Esophagus (tissue), 2 donors: ENCODE measurements around the gene METTL22. TPM values are rescaled to one million over a fixed set of nuclear protein-coding genes. Genes with fewer than 3 reads are reported as not detected.

ENCODE experiments used
- H3K27ac ChIP-seq, 2 donors: one replicate each; pipeline ENCODE4 v1.5.1; 2013; ENCODE audit warnings: low read depth in 2 of 2, mild to moderate bottlenecking in 2 of 2, inconsistent platforms in 1 of 2, low read length in 1 of 2, moderate library complexity in 1 of 2
- H3K27me3 ChIP-seq, 2 donors: one replicate each; pipeline ENCODE4 v1.6.1; 2013; ENCODE audit warnings: low read length in 2 of 2, control low read depth in 1 of 2, mild to moderate bottlenecking in 1 of 2; ENCODE audit not compliant: insufficient read depth in 2 of 2, control insufficient read depth in 1 of 2
- H3K36me3 ChIP-seq, 2 donors: one replicate each; pipeline ENCODE4 v1.6.1; 2013; ENCODE audit warnings: low read length in 1 of 2; ENCODE audit not compliant: control insufficient read depth in 2 of 2, insufficient read depth in 2 of 2
- H3K4me1 ChIP-seq, 2 donors: one replicate each; pipeline ENCODE4 v1.6.1; 2013; ENCODE audit warnings: low read length in 1 of 2; ENCODE audit not compliant: control insufficient read depth in 2 of 2, insufficient read depth in 2 of 2
- H3K4me3 ChIP-seq, 2 donors: one replicate each; pipeline ENCODE4 v1.5.1; 2013; ENCODE audit warnings: low read length in 2 of 2, mild to moderate bottlenecking in 2 of 2, low read depth in 1 of 2, moderate library complexity in 1 of 2
- H3K9me3 ChIP-seq, 2 donors: one replicate each; pipeline ENCODE4 v1.6.1; 2013; ENCODE audit warnings: mild to moderate bottlenecking in 2 of 2, low read depth in 1 of 2, low read length in 1 of 2, moderate library complexity in 1 of 2; ENCODE audit not compliant: control insufficient read depth in 2 of 2, insufficient read depth in 1 of 2
- WGBS, 2 donors: extraction: QIAGEN DNeasy Blood & Tissue Kit; methylation state at CpG; one replicate each; pipeline ENCODE4 v1.1.7; 2013; 5-methylcytosine and 5-hydroxymethylcytosine counted together
- polyA plus RNA-seq, 2 donors: library from polyadenylated mRNA; stranded (reverse); fragments of 200-250 nt; gene quantifications; one replicate each; pipeline ENCODE4 v1.2.3, GENCODE V29; 2013
- donor health status: healthy with polysubstance abuse.
- donor health status: Bipolar disorder and iron deficiency.

METTL22 gene
- polyA plus RNA-seq, 2 donors = 12.3 to 16.6 TPM

DNA sequence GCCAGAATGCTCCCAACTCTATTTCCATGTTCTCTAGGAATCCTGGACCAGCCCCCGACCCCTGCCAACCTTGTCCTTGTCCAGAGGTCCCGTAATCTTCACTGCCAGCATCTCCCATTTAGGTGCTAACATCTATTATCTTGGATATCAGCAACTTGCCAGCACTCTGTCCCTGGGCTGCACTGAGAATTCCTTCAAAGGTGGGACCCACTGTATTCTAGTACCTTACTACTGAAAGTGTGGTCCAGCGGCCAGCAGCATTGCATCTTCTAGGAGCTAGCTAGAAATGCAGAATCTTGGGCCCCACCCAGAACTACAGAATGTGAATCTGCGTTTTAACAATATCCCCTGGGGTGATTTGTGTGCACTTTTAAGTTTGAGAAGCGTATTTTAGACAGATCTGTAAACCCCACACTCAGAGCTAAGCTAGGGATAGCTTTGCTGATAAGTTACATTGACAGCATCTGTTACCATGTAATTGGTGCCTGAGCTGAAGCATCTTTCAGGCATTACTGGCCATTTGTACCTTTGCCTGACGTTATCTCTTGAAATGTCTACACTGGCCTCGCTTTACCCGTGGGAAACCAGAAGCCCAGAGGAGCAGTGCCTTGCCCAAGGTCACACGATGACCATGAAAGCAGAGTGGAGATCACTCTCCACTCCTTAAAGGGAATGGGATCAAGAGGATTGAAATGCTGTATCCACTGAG, 61.2 kb downstream of the METTL22 start:
- Histone ChIP-seq H3K9me3 (no peaks in the 10 kb centered on the region), H3K27me3 (no peaks in the 10 kb centered on the region), H3K4me1 (peaks cover 5 to 13% of the 10 kb centered on the region in 2 donors), H3K4me3 (no peak overlapping the region), H3K27ac (no peak overlapping the region), H3K36me3 (no peaks in the 10 kb centered on the region)
- WGBS, 2 donors = 76 to 82% methylated on average over 9 of the region's 9 CpGs

DNA sequence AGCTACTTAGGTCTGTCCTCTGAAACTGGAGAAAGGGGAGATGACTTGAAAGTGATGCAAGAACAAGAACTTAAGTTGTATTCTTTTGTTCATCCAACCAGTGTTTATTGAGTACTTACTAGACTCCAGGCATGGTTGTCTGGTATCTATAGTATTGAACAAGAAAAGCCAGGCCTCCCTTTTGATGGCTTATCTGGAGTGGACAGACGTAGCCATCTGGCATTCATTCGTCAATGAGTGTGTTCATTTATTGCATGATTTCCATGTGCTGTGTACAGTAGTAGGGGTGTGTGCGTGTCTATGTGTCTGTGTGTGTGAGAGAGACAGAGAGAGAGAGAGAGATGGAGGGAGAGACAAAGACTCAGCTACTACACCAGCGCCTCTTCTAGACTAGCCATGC, 62.1 kb downstream of the METTL22 start:
- Histone ChIP-seq H3K4me1 (peaks cover 5 to 10% of the 10 kb centered on the region in 2 donors), H3K4me3 (no peak overlapping the region), H3K27me3 (no peaks in the 10 kb centered on the region), H3K9me3 (no peaks in the 10 kb centered on the region), H3K27ac (no peak overlapping the region), H3K36me3 (no peaks in the 10 kb centered on the region)
- 64 to 78% methylated on average over 4 of the region's 4 CpGs for WGBS, 2 donors

DNA sequence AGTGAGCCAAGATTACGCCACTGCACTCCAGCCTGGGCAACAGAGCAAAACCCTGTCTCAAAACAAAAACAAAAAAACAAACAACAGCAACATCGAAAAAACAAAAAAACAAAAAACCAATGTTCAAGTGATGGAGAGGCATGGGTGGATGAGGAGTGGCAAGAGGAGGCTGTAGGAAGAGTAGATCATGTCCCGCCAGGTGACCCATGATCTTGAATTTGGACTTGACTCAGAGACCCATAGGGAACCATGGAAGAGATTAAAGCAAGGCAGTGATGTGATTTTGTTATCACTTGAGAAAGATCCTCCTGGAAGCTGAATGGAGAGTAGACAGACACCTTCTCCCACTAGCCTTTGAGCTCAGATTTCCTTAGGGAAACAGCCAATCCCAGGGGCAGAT, 64.1 kb downstream of the METTL22 start:
- H3K4me3 ChIP-seq = no peak overlapping the region
- no peaks in the 10 kb centered on the region for H3K27me3 ChIP-seq
- H3K9me3 ChIP-seq = peaks cover 0 to 6% of the 10 kb centered on the region in 2 donors
- peak overlapping the region; percentile 15 to 31 for H3K27ac ChIP-seq
- WGBS, 2 donors = 56 to 76% methylated on average over 3 of the region's 3 CpGs
- no peaks in the 10 kb centered on the region for H3K36me3 ChIP-seq
- peaks cover 2 to 5% of the 10 kb centered on the region in 2 donors for H3K4me1 ChIP-seq

DNA sequence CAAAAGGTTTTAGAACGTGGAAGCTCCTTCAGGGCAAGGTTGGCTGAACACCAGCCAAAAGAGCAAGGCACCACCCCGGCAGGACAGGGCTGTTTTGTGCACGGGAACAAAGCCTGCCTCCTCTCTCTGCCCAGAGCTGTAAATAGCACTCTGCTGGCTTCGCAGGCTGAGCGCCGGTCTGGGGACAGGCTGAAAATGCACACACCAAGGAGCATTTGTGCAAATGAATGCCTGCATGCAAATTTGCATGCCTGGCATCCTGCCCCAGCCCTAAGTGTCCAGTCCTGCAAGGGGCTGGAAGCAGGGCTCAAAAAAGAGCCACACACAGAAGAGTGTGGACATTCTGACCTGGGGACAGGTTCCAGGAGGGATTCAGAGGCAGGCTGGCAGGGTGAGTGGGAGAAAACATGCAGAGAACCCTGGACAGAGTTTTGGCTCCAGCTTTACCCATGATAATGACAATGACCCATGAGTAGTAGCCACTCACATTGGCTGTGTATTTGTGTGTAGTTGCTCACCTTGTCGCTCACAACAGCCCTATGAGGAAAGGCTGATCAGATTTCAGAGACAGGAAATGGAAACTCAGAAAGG, 64.6 kb downstream of the METTL22 start:
- Histone ChIP-seq H3K36me3 (no peaks in the 10 kb centered on the region), H3K4me3 (no peak overlapping the region), H3K27me3 (no peaks in the 10 kb centered on the region), H3K27ac (peak overlapping the region; percentile 31 to 57), H3K9me3 (peaks cover 0 to 6% of the 10 kb centered on the region in 2 donors), H3K4me1 (peaks cover 2 to 5% of the 10 kb centered on the region in 2 donors)
- WGBS, 2 donors = 21 to 33% methylated on average over 7 of the region's 7 CpGs

DNA sequence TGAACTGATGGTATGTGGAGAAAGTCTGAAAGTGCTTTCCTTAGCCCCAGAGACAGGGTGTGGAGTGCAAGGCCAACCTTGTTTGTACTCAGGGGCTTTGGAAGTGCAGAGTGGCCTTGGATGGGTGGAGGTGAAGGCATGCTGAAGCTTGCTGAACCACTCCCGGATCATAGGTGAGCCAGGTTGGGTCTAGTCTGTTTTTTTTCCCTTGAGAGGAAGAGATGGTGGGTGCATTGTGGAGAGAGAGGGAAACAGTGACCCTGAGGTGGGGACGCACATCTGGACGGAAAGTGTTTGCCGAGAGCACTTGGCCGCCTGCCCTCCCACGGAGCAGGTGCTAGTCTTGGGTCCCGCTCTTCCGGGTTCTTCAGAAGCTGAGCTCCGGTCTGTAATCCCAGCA, 65.4 kb downstream of the METTL22 start:
- Histone ChIP-seq H3K27me3 (no peaks in the 10 kb centered on the region), H3K27ac (peak overlapping the region in 1 of 2 donors; percentile 31), H3K4me1 (peaks cover 2 to 5% of the 10 kb centered on the region in 2 donors), H3K9me3 (peaks cover 0 to 6% of the 10 kb centered on the region in 2 donors), H3K4me3 (no peak overlapping the region), H3K36me3 (no peaks in the 10 kb centered on the region)
- WGBS, 2 donors = 62 to 64% methylated on average over 9 of the region's 9 CpGs

DNA sequence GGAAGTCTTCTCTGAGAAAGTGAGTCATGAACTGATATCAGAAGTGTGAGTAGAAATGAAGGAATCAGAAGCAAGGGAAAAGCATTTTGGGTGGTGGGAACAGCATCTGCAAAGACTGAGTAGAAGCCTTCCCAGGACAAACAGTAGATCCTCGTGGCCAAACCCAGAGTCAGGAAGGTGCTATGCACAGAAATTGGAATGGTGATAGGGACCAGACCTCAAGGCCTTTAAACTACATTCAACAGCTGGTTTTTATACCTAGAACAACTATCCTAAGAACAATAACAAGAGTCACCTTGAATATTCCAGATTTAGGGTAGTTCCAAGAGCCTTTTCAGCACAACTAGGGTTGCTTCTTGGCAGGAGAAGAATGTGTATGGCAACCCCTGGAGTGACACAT, 68.2 kb downstream of the METTL22 start:
- no peaks in the 10 kb centered on the region for H3K36me3 ChIP-seq
- 64 to 71% methylated on average over 1 of the region's 1 CpG for WGBS, 2 donors
- H3K27ac ChIP-seq = no peak overlapping the region
- H3K4me3 ChIP-seq = no peak overlapping the region
- H3K4me1 ChIP-seq = peaks cover 2 to 5% of the 10 kb centered on the region in 2 donors
- H3K27me3 ChIP-seq = no peaks in the 10 kb centered on the region
- peaks cover 0 to 6% of the 10 kb centered on the region in 2 donors for H3K9me3 ChIP-seq

DNA sequence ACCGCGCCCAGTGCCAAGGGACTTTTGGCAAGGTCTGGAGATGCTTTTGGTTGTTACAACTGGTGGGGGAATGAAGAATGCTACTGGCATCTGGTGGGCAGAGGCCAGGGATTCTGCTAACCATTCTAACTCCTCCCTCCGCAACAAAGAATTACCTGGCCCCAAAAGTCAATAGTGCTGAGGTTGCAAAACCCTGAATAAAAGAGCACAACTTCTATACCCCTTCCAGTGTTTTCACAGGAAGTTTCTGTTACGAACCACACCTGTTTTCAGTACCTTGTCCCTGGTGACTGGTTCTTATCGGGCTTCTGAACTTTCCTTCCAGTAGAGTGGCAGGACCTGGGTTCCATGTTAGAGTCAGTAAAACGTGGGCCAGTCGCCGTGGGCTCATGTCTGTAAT, 70.2 kb downstream of the METTL22 start:
- H3K4me3 ChIP-seq = no peak overlapping the region
- H3K27me3 ChIP-seq = no peaks in the 10 kb centered on the region
- peaks cover 0 to 6% of the 10 kb centered on the region in 2 donors for H3K9me3 ChIP-seq
- H3K36me3 ChIP-seq = no peaks in the 10 kb centered on the region
- WGBS, 2 donors = 71 to 79% methylated on average over 8 of the region's 8 CpGs
- peaks cover 0 to 2% of the 10 kb centered on the region in 2 donors for H3K4me1 ChIP-seq
- no peak overlapping the region for H3K27ac ChIP-seq

DNA sequence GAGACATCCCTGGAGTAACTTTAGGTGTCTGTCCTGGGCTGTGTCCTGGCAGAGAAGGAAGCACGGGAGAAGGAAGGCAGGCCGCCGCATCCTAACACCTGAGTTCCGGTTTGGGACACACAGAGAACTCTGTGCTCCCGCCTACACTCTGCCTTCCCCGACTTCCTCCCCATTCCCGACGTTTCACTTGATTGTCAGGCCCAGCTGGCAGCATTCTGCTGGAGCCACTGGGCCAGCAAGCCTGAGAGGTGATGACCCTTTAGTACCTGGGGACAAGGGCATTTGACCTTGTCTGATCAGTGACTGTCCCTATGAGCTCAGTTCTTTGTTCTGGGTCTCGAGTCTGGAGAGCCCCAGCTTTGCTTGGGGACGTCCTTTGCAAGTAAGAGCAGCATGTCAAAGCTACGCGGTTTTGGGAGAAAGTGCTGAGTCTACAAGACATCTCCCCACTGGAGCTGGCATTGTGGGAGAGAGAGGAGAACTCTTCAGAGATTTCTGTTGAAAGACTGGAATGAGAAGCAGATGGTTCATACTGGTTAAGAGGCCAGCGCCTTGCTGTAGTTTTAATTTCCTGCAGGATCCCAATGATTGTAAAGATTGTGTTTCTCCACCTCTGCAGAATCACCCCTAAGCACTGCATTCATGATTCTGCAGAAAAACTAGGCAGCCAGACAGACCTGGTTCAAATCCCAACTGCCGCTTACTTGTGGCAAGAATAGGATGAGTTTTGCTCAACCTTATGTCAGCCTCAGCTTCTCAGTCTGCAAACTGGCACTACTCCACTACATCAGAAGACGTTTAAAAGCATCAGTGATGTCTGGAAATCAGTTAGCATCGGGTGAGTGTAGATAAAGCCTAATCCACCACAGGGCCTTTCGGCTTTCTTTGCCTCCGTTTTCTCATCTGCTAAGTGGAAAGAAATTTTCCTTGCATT, 73.6 kb downstream of the METTL22 start:
- Histone ChIP-seq H3K36me3 (no peaks in the 10 kb centered on the region), H3K4me3 (no peak overlapping the region), H3K27ac (no peak overlapping the region), H3K9me3 (peaks cover 0 to 1% of the 10 kb centered on the region in 2 donors), H3K27me3 (no peaks in the 10 kb centered on the region), H3K4me1 (no peaks in the 10 kb centered on the region)
- 84% methylated on average over 18 of the region's 18 CpGs for WGBS, 2 donors

DNA sequence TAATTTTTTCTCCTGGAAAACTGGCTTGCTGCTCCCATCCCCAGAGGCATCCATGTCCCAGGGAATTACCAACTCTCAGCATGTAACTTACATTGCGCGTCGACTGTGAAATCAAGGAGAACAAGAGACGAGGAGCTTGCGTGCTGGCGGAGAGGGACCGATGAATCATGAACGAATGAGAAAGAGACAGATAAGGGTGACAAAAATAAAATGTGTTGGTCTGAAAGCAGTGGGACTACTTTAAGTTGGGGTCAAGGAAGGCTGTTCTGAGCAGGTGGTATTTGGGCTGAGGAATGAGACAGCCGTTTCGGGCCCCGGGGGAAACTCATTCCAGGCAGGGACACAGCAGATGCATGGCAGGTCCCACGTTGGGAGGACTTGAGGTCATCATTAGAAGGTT, 75.4 kb downstream of the METTL22 start:
- Histone ChIP-seq H3K9me3 (no peaks in the 10 kb centered on the region), H3K36me3 (no peaks in the 10 kb centered on the region), H3K4me1 (no peaks in the 10 kb centered on the region), H3K27ac (no peak overlapping the region), H3K4me3 (no peak overlapping the region), H3K27me3 (no peaks in the 10 kb centered on the region)
- WGBS, 2 donors = 85 to 86% methylated on average over 12 of the region's 12 CpGs
